GM12891 (cell line): ENCODE results near the gene MLXIPL.
"Not testable (repeated sequence)": the region's sequence is repeated elsewhere in the genome, so short reads cannot be mapped to it uniquely, and the experiment has no call there.

Experiments
- POLR2A ChIP-seq: IDR thresholded peaks from 2 replicates; pipeline ENCODE4 v1.6.1; 2011; ENCODE audit warnings: low read depth, low read length, control low read depth
- POLR2AphosphoS5 ChIP-seq: IDR thresholded peaks from 2 replicates; pipeline ENCODE4 v1.6.1; 2011; ENCODE audit warnings: low read depth, low read length, control low read depth

DNA sequence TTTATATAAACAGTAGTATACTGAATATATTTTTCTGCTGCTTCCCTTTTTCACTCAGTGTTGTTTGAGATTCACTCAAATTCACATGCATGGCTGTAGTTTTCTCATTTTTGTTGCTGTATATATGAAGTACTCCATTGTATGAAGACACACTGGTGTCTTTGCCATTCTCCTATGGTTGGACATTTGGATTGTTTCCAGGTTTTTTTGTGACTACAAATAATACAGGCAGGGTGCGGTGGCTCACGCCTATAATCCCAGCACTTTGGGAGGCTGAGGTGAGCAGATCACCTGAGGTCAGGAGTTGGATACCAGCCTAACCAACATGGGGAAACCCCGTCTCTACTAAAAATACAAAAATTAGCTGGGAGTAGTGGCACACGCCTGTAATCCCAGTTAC is 36.3 kb upstream of the MLXIPL start:
- not testable (repeated sequence) for TF ChIP-seq POLR2A, POLR2AphosphoS5
